SU-DHL-6 (cell line): Measurements from ENCODE around the gene GJC3.

Source experiments
- EZH2phosphoT487 ChIP-seq: fragments of 200-600 bp; sonication (generic), shearing (Covaris generic); conservative IDR thresholded peaks from 2 replicates; pipeline ENCODE4 v1.6.1; 2018; ENCODE audit warnings: mild to moderate bottlenecking, antibody characterized with exemption, low read length, moderate library complexity, mixed read lengths
- TF ChIP-seq, protein P1 (sequence below): fragments of 200-600 bp; sonication (generic); IDR thresholded peaks from one replicate; pipeline ENCODE4 v1.5.1; 2017; ENCODE audit warnings: antibody characterized with exemption, mild to moderate bottlenecking, low read length, moderate library complexity; ENCODE audit not compliant: insufficient read depth, poor library complexity, severe bottlenecking

DNA sequence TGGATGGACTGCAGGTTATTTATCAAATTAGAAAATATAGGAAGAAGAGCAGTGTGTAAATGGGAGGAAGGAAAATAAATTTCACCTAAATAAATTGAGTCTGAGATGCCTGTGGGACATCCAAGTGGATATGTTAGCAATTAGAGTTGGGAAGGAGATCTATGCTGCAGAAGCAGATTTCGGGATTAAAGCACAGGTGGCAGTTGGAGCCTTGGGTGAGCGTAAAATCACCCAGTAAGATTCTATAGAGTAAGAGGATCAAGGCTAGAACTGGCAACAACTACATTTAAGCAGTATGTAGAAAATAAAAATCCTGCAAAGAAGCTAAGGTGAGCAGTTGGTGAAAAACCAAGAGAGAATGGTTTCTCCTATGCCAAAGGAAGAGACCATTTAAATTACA, 18.4 kb downstream of the GJC3 start:
- TF ChIP-seq, protein P1, sequence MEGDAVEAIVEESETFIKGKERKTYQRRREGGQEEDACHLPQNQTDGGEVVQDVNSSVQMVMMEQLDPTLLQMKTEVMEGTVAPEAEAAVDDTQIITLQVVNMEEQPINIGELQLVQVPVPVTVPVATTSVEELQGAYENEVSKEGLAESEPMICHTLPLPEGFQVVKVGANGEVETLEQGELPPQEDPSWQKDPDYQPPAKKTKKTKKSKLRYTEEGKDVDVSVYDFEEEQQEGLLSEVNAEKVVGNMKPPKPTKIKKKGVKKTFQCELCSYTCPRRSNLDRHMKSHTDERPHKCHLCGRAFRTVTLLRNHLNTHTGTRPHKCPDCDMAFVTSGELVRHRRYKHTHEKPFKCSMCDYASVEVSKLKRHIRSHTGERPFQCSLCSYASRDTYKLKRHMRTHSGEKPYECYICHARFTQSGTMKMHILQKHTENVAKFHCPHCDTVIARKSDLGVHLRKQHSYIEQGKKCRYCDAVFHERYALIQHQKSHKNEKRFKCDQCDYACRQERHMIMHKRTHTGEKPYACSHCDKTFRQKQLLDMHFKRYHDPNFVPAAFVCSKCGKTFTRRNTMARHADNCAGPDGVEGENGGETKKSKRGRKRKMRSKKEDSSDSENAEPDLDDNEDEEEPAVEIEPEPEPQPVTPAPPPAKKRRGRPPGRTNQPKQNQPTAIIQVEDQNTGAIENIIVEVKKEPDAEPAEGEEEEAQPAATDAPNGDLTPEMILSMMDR, result no peak
- TF ChIP-seq EZH2phosphoT487, result no peak
